ENCODE data around the gene ASTL.

DNA sequence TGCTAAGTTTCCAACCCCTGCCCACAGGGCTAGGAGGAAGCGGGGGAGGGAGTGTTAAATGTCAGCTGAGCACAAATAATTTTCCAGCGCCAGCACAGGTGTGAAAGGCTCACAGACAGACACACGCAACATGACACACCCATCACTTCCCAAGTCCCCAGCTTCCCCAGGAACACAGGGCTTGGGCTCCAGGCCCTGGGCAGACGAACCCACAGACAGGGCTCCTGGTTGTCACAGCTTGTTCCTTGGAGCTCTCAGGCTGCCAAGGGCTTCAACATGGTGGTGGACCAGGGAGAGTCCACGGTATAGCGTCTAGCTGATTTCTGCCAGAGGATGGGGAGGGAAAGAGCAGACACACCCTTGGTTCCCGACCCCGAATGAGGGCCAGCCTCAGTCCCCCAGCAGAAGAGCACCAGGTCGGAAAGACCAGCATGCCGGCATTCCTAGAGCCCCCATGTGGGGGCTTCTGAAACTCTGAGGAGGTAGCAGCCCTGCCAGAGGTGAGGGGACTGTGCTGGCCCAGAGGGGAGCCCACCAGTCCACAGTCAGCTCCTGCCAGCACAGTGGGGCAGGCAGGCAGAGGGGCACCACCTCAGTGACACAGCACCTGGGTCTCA, 5.0 kb upstream of the ASTL start:
- TF ChIP-seq RBM22 (optimal IDR thresholded peaks at IDR 0.05; ENCODE audit: low read length) (no peak), CAMTA2 (CRISPR knock-in tag; IDR thresholded peaks at IDR 0.05; ENCODE audit: borderline replicate concordance) (no peak), RFXANK (CRISPR knock-in tag; IDR thresholded peaks at IDR 0.05) (no peak), TAF1 (CRISPR knock-in tag; IDR thresholded peaks at IDR 0.05) (no peak), CHD2 (IDR thresholded peaks at IDR 0.05; ENCODE audit: low read depth, low read length) (no peak), ZNF431 (CRISPR knock-in tag; IDR thresholded peaks at IDR 0.05; ENCODE audit: borderline replicate concordance, low read depth) (no peak), U2AF1 (optimal IDR thresholded peaks at IDR 0.05; ENCODE audit: low read depth, low read length) (no peak), EP300 (IDR thresholded peaks at IDR 0.05; ENCODE audit: low read depth in 2 of 2, low read length in 2 of 2) (no peak), EP300 (CRISPR knock-in tag; IDR thresholded peaks at IDR 0.05; ENCODE audit: borderline replicate concordance) (no peak)
- TF ChIP-seq, protein P1, sequence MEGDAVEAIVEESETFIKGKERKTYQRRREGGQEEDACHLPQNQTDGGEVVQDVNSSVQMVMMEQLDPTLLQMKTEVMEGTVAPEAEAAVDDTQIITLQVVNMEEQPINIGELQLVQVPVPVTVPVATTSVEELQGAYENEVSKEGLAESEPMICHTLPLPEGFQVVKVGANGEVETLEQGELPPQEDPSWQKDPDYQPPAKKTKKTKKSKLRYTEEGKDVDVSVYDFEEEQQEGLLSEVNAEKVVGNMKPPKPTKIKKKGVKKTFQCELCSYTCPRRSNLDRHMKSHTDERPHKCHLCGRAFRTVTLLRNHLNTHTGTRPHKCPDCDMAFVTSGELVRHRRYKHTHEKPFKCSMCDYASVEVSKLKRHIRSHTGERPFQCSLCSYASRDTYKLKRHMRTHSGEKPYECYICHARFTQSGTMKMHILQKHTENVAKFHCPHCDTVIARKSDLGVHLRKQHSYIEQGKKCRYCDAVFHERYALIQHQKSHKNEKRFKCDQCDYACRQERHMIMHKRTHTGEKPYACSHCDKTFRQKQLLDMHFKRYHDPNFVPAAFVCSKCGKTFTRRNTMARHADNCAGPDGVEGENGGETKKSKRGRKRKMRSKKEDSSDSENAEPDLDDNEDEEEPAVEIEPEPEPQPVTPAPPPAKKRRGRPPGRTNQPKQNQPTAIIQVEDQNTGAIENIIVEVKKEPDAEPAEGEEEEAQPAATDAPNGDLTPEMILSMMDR (CRISPR knock-in tag; IDR thresholded peaks at IDR 0.05), result no peak
- TF ChIP-seq, protein P2, sequence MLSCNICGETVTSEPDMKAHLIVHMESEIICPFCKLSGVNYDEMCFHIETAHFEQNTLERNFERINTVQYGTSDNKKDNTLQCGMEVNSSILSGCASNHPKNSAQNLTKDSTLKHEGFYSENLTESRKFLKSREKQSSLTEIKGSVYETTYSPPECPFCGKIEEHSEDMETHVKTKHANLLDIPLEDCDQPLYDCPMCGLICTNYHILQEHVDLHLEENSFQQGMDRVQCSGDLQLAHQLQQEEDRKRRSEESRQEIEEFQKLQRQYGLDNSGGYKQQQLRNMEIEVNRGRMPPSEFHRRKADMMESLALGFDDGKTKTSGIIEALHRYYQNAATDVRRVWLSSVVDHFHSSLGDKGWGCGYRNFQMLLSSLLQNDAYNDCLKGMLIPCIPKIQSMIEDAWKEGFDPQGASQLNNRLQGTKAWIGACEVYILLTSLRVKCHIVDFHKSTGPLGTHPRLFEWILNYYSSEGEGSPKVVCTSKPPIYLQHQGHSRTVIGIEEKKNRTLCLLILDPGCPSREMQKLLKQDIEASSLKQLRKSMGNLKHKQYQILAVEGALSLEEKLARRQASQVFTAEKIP (CRISPR knock-in tag; IDR thresholded peaks at IDR 0.05; ENCODE audit: borderline replicate concordance), result no peak
